Stomach (tissue), 4 donors: ENCODE data around the gene IL33.

Experiments
- CTCF ChIP-seq, 7 experiments: fragments of 450-650 bp in 4 of 7; fragments of 200-600 bp in 3 of 7; sonication (generic) in 3 of 7; IDR thresholded peaks; one replicate each; pipeline ENCODE4 v1.5.1; 2016 to 2019; ENCODE audit warnings: antibody characterized with exemption in 7 of 7, control low read depth in 2 of 7, mild to moderate bottlenecking in 1 of 7
- POLR2A ChIP-seq, 4 donors: fragments of 450-650 bp; IDR thresholded peaks; one replicate each; pipeline ENCODE4 v1.6.1; 2016; ENCODE audit warnings: antibody characterized with exemption in 4 of 4, control low read depth in 2 of 4, mild to moderate bottlenecking in 1 of 4, moderate library complexity in 1 of 4

- TF ChIP-seq POLR2A (IDR thresholded peaks at IDR 0.05) (no peak), CTCF (IDR thresholded peaks at IDR 0.05) (no peak)
These were observed 16.0 kb upstream of the IL33 start for GRCh38 chr9:6199596-6199995.
